HCT116 (cell line): ENCODE data around the gene CDK19. TPM values are rescaled to one million over a fixed set of nuclear protein-coding genes. Genes with fewer than 3 reads are reported as not detected.

Source experiments
- ATAC-seq: fragments of 200-7000 bp; cut with Tn5 transposase; 2 replicates; pipeline ENCODE4 v1.9.1; 2020; ENCODE audit warnings: mild to moderate bottlenecking, moderate library complexity
- BruUV-seq: library from RNA; stranded (reverse); fragments of 400-500 nt; replicated peaks from 2 replicates; lab custom pipeline; 2021; lab: Mats Ljungman, UMichigan
- CTCF ChIA-PET: fragments of 300-600 bp; sonication (Branson Sonifier 250); formaldehyde crosslinking; loops from one replicate; lab custom pipeline; 2021; ENCODE audit warnings: antibody characterized with exemption; lab: Charles Lee
- POLR2A ChIA-PET: fragments of 300-600, 350-600 bp; sonication (Branson Sonifier 250); formaldehyde crosslinking; loops from one replicate; lab custom pipeline; 2021; ENCODE audit warnings: antibody characterized with exemption; lab: Charles Lee
- RAD21 ChIA-PET, 2 experiments: fragments of 300-600 bp; sonication (Branson Sonifier 250); formaldehyde crosslinking; loops; one replicate each; lab custom pipeline; 2023; ENCODE audit warnings: low total read pairs in 2 of 2; ENCODE audit not compliant: uncharacterized antibody in 2 of 2, unreplicated experiment in 2 of 2, low non-redundant PET in 1 of 2; lab: Charles Lee
- DNase-seq: peaks from one replicate; pipeline ENCODE4 v3.0.0-alpha.2; 2010; ENCODE audit warnings: low read depth, low spot score
- H2AFZ ChIP-seq: fragments of 200-600 bp; shearing (Covaris generic), sonication (generic); 2 replicates; pipeline ENCODE4 v1.6.1; 2017; ENCODE audit warnings: low read depth, mixed run types, mixed read lengths, antibody characterized with exemption, low read length; ENCODE audit not compliant: poor library complexity, severe bottlenecking
- H3K27ac ChIP-seq: 2 replicates; pipeline ENCODE4 v1.5.1; 2012; ENCODE audit warnings: low read depth, low read length
- H3K27me3 ChIP-seq: fragments of 200-600 bp; sonication (generic); 2 replicates; pipeline ENCODE4 v1.6.1; 2016; ENCODE audit warnings: mixed run types, low read length, mixed read lengths; ENCODE audit not compliant: insufficient read depth
- H3K36me3 ChIP-seq, 2 experiments: fragments of 200-500 bp in 1 of 2; fragments of 200-600 bp in 1 of 2; sonication (Bioruptor generic) in 1 of 2; sonication (generic) in 1 of 2; 2 replicates each; pipeline versions ENCODE4 v1.5.1 to v1.6.1; 2014 to 2016; ENCODE audit warnings: low read length in 2 of 2, inconsistent platforms in 1 of 2, mixed read lengths in 1 of 2, mixed run types in 1 of 2; ENCODE audit not compliant: insufficient read depth in 2 of 2, control insufficient read depth in 1 of 2
- H3K4me1 ChIP-seq, 2 experiments: fragments of 200-600 bp in 1 of 2; sonication (generic) in 1 of 2; 2 replicates each; pipeline versions ENCODE4 v1.5.1 to v1.6.1; 2012 to 2017; ENCODE audit warnings: low read length in 2 of 2, inconsistent platforms in 1 of 2, mild to moderate bottlenecking in 1 of 2, mixed read lengths in 1 of 2, mixed run types in 1 of 2, moderate library complexity in 1 of 2; ENCODE audit not compliant: insufficient read depth in 2 of 2, control insufficient read depth in 1 of 2
- H3K4me2 ChIP-seq: fragments of 200-600 bp; sonication (generic); 2 replicates; pipeline ENCODE4 v1.6.1; 2017; ENCODE audit warnings: mixed run types, low read length, mixed read lengths
- H3K4me3 ChIP-seq, 2 experiments: fragments of 200-600 bp in 1 of 2; sonication (generic) in 1 of 2; replicated peaks in 1 of 2; 2 replicates each; pipeline ENCODE4 v1.5.1; 2011 to 2016; ENCODE audit warnings: low read length in 2 of 2, control low read depth in 1 of 2, low read depth in 1 of 2, mild to moderate bottlenecking in 1 of 2, mixed read lengths in 1 of 2, mixed run types in 1 of 2
- H3K79me2 ChIP-seq: fragments of 200-600 bp; sonication (generic); 2 replicates; pipeline ENCODE4 v1.6.1; 2017; ENCODE audit warnings: mild to moderate bottlenecking, mixed run types, low read length, moderate library complexity, mixed read lengths; ENCODE audit not compliant: insufficient read depth
- H3K9ac ChIP-seq: fragments of 200-600 bp; sonication (generic); 2 replicates; pipeline ENCODE4 v1.6.1; 2016; ENCODE audit warnings: low read length, mixed read lengths
- H3K9me2 ChIP-seq: fragments of 200-600 bp; sonication (generic), shearing (Covaris generic); 2 replicates; pipeline ENCODE4 v1.6.1; 2017; ENCODE audit warnings: mixed run types, mild to moderate bottlenecking, moderate library complexity; ENCODE audit not compliant: insufficient read depth
- H3K9me3 ChIP-seq, 2 experiments: fragments of 200-500 bp in 1 of 2; fragments of 200-600 bp in 1 of 2; sonication (Bioruptor generic) in 1 of 2; sonication (generic) in 1 of 2; 2 replicates each; pipeline ENCODE4 v1.6.1; 2014 to 2017; ENCODE audit warnings: low read length in 2 of 2, mixed read lengths in 2 of 2, inconsistent platforms in 1 of 2, low read depth in 1 of 2, mild to moderate bottlenecking in 1 of 2, mixed run types in 1 of 2, moderate library complexity in 1 of 2; ENCODE audit not compliant: control insufficient read depth in 1 of 2, insufficient read depth in 1 of 2
- H4K20me1 ChIP-seq: fragments of 200-600 bp; sonication (generic), shearing (Covaris generic); 2 replicates; pipeline ENCODE4 v1.6.1; 2017; ENCODE audit warnings: mixed run types, mild to moderate bottlenecking, moderate library complexity; ENCODE audit not compliant: insufficient read depth
- CEBPB ChIP-seq: IDR thresholded peaks from 2 replicates; pipeline ENCODE4 v1.6.1; 2012; ENCODE audit warnings: low read depth
- EGR1 ChIP-seq: IDR thresholded peaks from 2 replicates; pipeline ENCODE4 v1.6.1; 2012; ENCODE audit warnings: low read depth
- ELF1 ChIP-seq: IDR thresholded peaks from 2 replicates; pipeline ENCODE4 v1.6.1; 2012; ENCODE audit warnings: low read depth, borderline replicate concordance
- EZH2phosphoT487 ChIP-seq: fragments of 200-600 bp; IDR thresholded peaks from 2 replicates; pipeline ENCODE4 v1.6.1; 2018; ENCODE audit warnings: antibody characterized with exemption, borderline replicate concordance
- FOSL1 ChIP-seq: IDR thresholded peaks from 2 replicates; pipeline ENCODE4 v1.6.1; 2012; ENCODE audit warnings: low read depth
- JUND ChIP-seq: IDR thresholded peaks from 2 replicates; pipeline ENCODE4 v1.6.1; 2012
- POLR2A ChIP-seq: IDR thresholded peaks from 2 replicates; pipeline ENCODE4 v1.7.0; 2011; ENCODE audit warnings: borderline replicate concordance; ENCODE audit not compliant: insufficient read depth, insufficient read length; ENCODE audit errors: extremely low read depth
- POLR2AphosphoS5 ChIP-seq: IDR thresholded peaks from 2 replicates; pipeline ENCODE4 v1.6.1; 2011; ENCODE audit warnings: mild to moderate bottlenecking, low read depth, low read length, moderate library complexity
- RAD21 ChIP-seq: IDR thresholded peaks from 2 replicates; pipeline ENCODE4 v1.6.1; 2012; ENCODE audit warnings: low read depth, mild to moderate bottlenecking
- SIN3A ChIP-seq: IDR thresholded peaks from 2 replicates; pipeline ENCODE4 v1.6.1; 2012; ENCODE audit warnings: low read depth
- SP1 ChIP-seq: IDR thresholded peaks from 2 replicates; pipeline ENCODE4 v1.6.1; 2012; ENCODE audit warnings: low read depth
- SRF ChIP-seq: IDR thresholded peaks from 2 replicates; pipeline ENCODE4 v1.6.1; 2012; ENCODE audit warnings: low read depth
- TCF7L2 ChIP-seq: IDR thresholded peaks from 2 replicates; pipeline ENCODE4 v1.7.0; 2011; ENCODE audit warnings: borderline replicate concordance, inconsistent platforms; ENCODE audit not compliant: insufficient read depth, insufficient read length; ENCODE audit errors: extremely low read depth
- YY1 ChIP-seq: IDR thresholded peaks from 2 replicates; pipeline ENCODE4 v1.6.1; 2011; ENCODE audit warnings: low read length, low read depth, moderate library complexity, mild to moderate bottlenecking; ENCODE audit not compliant: insufficient replicate concordance; ENCODE audit errors: extremely low read depth
- ZNF274 ChIP-seq: fragments of 200-500 bp; sonication (Bioruptor generic); IDR thresholded peaks from 2 replicates; pipeline ENCODE4 v1.6.1; 2014; ENCODE audit warnings: mild to moderate bottlenecking, low read depth, low read length, inconsistent platforms
- intact Hi-C: fragments of 100-400 bp; cut with micrococcal nuclease; formaldehyde crosslinking; loops from 2 replicates; pipeline ENCODE4 v1.10.0; 2022
- total RNA-seq: library from RNA; stranded (reverse); gene quantifications from one replicate; pipeline ENCODE4 v1.2.1, GENCODE V29; 2021; ENCODE audit not compliant: unreplicated experiment
- TF ChIP-seq, protein P1 (sequence below): IDR thresholded peaks from 2 replicates; pipeline ENCODE4 v1.6.1; 2012; ENCODE audit warnings: low read depth
- TF ChIP-seq, protein P2 (sequence below), 3 experiments: fragments of 200-600 bp in 1 of 3; sonication (generic) in 1 of 3; IDR thresholded peaks in 2 of 3; conservative IDR thresholded peaks in 1 of 3; 2 replicates each; pipeline ENCODE4 v1.5.1; 2012 to 2017; ENCODE audit warnings: low read depth in 2 of 3, low read length in 2 of 3, antibody characterized with exemption in 1 of 3, borderline replicate concordance in 1 of 3, control low read depth in 1 of 3, mild to moderate bottlenecking in 1 of 3, mixed read lengths in 1 of 3, mixed run types in 1 of 3, moderate library complexity in 1 of 3; ENCODE audit not compliant: insufficient read depth in 1 of 3
- TF ChIP-seq, protein P3 (sequence below): IDR thresholded peaks from 2 replicates; pipeline ENCODE4 v1.6.1; 2012
- TF ChIP-seq, protein P4 (sequence below): IDR thresholded peaks from 2 replicates; pipeline ENCODE4 v1.6.1; 2012

Gene CDK19
- total RNA-seq, 1 experiment from 2014 or later, result 20.0 TPM

DNA sequence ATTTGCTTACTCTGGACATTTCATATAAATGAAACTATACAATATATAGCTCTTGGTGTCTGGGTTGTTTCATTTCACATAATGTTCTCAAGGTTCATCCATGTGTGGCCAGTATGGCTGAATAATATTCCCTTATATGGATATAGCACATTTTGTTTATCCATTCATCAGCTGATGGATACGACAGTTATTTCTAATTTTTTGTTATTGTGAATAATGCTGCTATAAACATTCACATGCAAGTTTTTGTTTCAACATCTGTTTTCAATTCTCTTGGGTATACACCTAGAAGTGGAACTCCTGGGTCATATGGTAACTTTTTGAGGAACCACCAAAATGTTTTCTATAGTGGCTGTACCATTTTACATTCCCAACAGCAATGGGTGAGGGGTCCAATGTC lies 101.1 kb downstream of the CDK19 start:
- H3K27ac ChIP-seq, result no peak overlapping the region
- ChIA-PET POLR2A (interaction anchor here (1.2 kb wide), 1 partner anchor 160 kb away, joined by 3 read pairs; the partner anchor contains the start of gene AMD1), CTCF (no interaction called here), RAD21 (no interaction called here)
- H3K79me2 ChIP-seq, result no peaks in the 10 kb centered on the region
- ATAC-seq (no peak), DNase-seq (no peak)
- no peaks in the 10 kb centered on the region for H3K27me3 ChIP-seq
- no peak overlapping the region for H3K9ac ChIP-seq
- no TSS peak for BruUV-seq
- no peak overlapping the region for H3K4me3 ChIP-seq
- H3K9me2 ChIP-seq, result no peaks in the 10 kb centered on the region
- no peaks in the 10 kb centered on the region for H3K4me1 ChIP-seq
- no peaks in the 10 kb centered on the region for H3K9me3 ChIP-seq
- H3K36me3 ChIP-seq, result no peaks in the 10 kb centered on the region
- intact Hi-C loops, result no loop called here
- TF ChIP-seq ELF1 (no peak), YY1 (no peak), SIN3A (no peak), FOSL1 (no peak), RAD21 (no peak), EGR1 (no peak), SP1 (no peak), SRF (no peak), ZNF274 (no peak), POLR2A (no peak), TCF7L2 (no peak), EZH2phosphoT487 (no peak), CEBPB (no peak), POLR2AphosphoS5 (no peak), JUND (no peak)
- TF ChIP-seq, protein P1, sequence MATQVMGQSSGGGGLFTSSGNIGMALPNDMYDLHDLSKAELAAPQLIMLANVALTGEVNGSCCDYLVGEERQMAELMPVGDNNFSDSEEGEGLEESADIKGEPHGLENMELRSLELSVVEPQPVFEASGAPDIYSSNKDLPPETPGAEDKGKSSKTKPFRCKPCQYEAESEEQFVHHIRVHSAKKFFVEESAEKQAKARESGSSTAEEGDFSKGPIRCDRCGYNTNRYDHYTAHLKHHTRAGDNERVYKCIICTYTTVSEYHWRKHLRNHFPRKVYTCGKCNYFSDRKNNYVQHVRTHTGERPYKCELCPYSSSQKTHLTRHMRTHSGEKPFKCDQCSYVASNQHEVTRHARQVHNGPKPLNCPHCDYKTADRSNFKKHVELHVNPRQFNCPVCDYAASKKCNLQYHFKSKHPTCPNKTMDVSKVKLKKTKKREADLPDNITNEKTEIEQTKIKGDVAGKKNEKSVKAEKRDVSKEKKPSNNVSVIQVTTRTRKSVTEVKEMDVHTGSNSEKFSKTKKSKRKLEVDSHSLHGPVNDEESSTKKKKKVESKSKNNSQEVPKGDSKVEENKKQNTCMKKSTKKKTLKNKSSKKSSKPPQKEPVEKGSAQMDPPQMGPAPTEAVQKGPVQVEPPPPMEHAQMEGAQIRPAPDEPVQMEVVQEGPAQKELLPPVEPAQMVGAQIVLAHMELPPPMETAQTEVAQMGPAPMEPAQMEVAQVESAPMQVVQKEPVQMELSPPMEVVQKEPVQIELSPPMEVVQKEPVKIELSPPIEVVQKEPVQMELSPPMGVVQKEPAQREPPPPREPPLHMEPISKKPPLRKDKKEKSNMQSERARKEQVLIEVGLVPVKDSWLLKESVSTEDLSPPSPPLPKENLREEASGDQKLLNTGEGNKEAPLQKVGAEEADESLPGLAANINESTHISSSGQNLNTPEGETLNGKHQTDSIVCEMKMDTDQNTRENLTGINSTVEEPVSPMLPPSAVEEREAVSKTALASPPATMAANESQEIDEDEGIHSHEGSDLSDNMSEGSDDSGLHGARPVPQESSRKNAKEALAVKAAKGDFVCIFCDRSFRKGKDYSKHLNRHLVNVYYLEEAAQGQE, result no peak
- TF ChIP-seq, protein P2, sequence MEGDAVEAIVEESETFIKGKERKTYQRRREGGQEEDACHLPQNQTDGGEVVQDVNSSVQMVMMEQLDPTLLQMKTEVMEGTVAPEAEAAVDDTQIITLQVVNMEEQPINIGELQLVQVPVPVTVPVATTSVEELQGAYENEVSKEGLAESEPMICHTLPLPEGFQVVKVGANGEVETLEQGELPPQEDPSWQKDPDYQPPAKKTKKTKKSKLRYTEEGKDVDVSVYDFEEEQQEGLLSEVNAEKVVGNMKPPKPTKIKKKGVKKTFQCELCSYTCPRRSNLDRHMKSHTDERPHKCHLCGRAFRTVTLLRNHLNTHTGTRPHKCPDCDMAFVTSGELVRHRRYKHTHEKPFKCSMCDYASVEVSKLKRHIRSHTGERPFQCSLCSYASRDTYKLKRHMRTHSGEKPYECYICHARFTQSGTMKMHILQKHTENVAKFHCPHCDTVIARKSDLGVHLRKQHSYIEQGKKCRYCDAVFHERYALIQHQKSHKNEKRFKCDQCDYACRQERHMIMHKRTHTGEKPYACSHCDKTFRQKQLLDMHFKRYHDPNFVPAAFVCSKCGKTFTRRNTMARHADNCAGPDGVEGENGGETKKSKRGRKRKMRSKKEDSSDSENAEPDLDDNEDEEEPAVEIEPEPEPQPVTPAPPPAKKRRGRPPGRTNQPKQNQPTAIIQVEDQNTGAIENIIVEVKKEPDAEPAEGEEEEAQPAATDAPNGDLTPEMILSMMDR (IDR thresholded peaks at IDR 0.05 in 2 of 3, conservative IDR thresholded peaks at IDR 0.05 in 1 of 3; ENCODE audit: borderline replicate concordance in 1 of 3, insufficient read depth in 1 of 3, low read depth in 2 of 3, low read length in 2 of 3), result no peak
- TF ChIP-seq, protein P3, sequence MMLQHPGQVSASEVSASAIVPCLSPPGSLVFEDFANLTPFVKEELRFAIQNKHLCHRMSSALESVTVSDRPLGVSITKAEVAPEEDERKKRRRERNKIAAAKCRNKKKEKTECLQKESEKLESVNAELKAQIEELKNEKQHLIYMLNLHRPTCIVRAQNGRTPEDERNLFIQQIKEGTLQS, result no peak
- TF ChIP-seq, protein P4, sequence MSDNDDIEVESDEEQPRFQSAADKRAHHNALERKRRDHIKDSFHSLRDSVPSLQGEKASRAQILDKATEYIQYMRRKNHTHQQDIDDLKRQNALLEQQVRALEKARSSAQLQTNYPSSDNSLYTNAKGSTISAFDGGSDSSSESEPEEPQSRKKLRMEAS, result no peak
- TF ChIP-seq, all 23 proteins: peak for 0
- H4K20me1 ChIP-seq, result no peaks in the 10 kb centered on the region
- H3K4me2 ChIP-seq, result no peak overlapping the region
- H2AFZ ChIP-seq, result no peak overlapping the region
